ENCODE measurements around the gene NYNRIN.

NYNRIN gene

GRCh38 chr14:24432259-24433131 lies 33.7 kb downstream of the NYNRIN start:
- DNase-seq, result no peak
- Histone ChIP-seq H3K27ac (no peak overlapping the region), H3K9me3 (ENCODE audit: severe bottlenecking) (no peaks in the 10 kb centered on the region), H3K4me3 (ENCODE audit: low read depth, low read length) (no peak overlapping the region), H3K36me3 (peaks cover 24% of the 10 kb centered on the region), H3K27me3 (ENCODE audit: insufficient read depth, low read depth, severe bottlenecking) (no peaks in the 10 kb centered on the region)
- no peak for TF ChIP-seq CTCF (IDR thresholded peaks at IDR 0.05; ENCODE audit: low read depth, low read length)

GRCh38 chr14:24434036-24434435 lies 35.2 kb downstream of the NYNRIN start:
- no peak for TF ChIP-seq CTCF (IDR thresholded peaks at IDR 0.05; ENCODE audit: low read depth, low read length)
- Histone ChIP-seq H3K4me3 (ENCODE audit: low read depth, low read length) (no peak overlapping the region), H3K9me3 (ENCODE audit: severe bottlenecking) (no peaks in the 10 kb centered on the region), H3K36me3 (peaks cover 38% of the 10 kb centered on the region), H3K27ac (no peak overlapping the region), H3K27me3 (ENCODE audit: insufficient read depth, low read depth, severe bottlenecking) (no peaks in the 10 kb centered on the region)
- no peak for DNase-seq

GRCh38 chr14:24434676-24435075 lies 35.9 kb downstream of the NYNRIN start:
- no peak overlapping the region for H3K4me3 ChIP-seq (ENCODE audit: low read depth, low read length)
- no peak for TF ChIP-seq CTCF (IDR thresholded peaks at IDR 0.05; ENCODE audit: low read depth, low read length)
- H3K27ac ChIP-seq, result no peak overlapping the region
- no peak for DNase-seq
- no peaks in the 10 kb centered on the region for H3K27me3 ChIP-seq (ENCODE audit: insufficient read depth, low read depth, severe bottlenecking)
- H3K36me3 ChIP-seq, result peaks cover 45% of the 10 kb centered on the region
- no peaks in the 10 kb centered on the region for H3K9me3 ChIP-seq (ENCODE audit: severe bottlenecking)

GRCh38 chr14:24435192-24435810 lies 36.5 kb downstream of the NYNRIN start:
- Histone ChIP-seq H3K27me3 (ENCODE audit: insufficient read depth, low read depth, severe bottlenecking) (no peaks in the 10 kb centered on the region), H3K4me3 (ENCODE audit: low read depth, low read length) (no peak overlapping the region), H3K9me3 (ENCODE audit: severe bottlenecking) (no peaks in the 10 kb centered on the region), H3K36me3 (peaks cover 50% of the 10 kb centered on the region), H3K27ac (no peak overlapping the region)
- TF ChIP-seq CTCF (IDR thresholded peaks at IDR 0.05; ENCODE audit: low read depth, low read length), result no peak
- no peak for DNase-seq

- Histone ChIP-seq H3K4me3 (ENCODE audit: low read depth, low read length) (no peak overlapping the region), H3K9me3 (ENCODE audit: severe bottlenecking) (no peaks in the 10 kb centered on the region), H3K27ac (no peak overlapping the region), H3K27me3 (ENCODE audit: insufficient read depth, low read depth, severe bottlenecking) (no peaks in the 10 kb centered on the region), H3K36me3 (peaks cover 55% of the 10 kb centered on the region)
- no peak for TF ChIP-seq CTCF (IDR thresholded peaks at IDR 0.05; ENCODE audit: low read depth, low read length)
- DNase-seq, result no peak
Observed at GRCh38 chr14:24435998-24436354, 37.2 kb downstream of the NYNRIN start.
